DMS 273 (cell line): ENCODE measurements around the gene TMEM45A.

ENCODE experiments used
- DNase-seq: peaks from one replicate; lab custom pipeline; 2025; ENCODE audit not compliant: unreplicated experiment; lab: John Stamatoyannopoulos, UW

The TMEM45A gene

GRCh38 chr3:100609305-100609704 lies 116.9 kb downstream of the TMEM45A start, which contains the start of gene ADGRG7:
TSS of gene ADGRG7 (plus strand) at chr3:100609601. CDS start at chr3:100609857, 256 bp downstream.
- no peak for DNase-seq

GRCh38 chr3:100609963-100610362 lies 117.5 kb downstream of the TMEM45A start:
- DNase-seq: peak; percentile 50

GRCh38 chr3:100611221-100611620 lies 118.8 kb downstream of the TMEM45A start:
- no peak for DNase-seq

GRCh38 chr3:100613721-100614390 lies 121.4 kb downstream of the TMEM45A start:
- DNase-seq: no peak

GRCh38 chr3:100614941-100615340 lies 122.5 kb downstream of the TMEM45A start:
- DNase-seq: no peak

- DNase-seq: no peak
Observed at GRCh38 chr3:100615684-100616083, 123.3 kb downstream of the TMEM45A start.

GRCh38 chr3:100621251-100621650 lies 128.8 kb downstream of the TMEM45A start:
- no peak for DNase-seq
